C4-2B (cell line): ENCODE results near the gene ETV6.

Source experiments
- ZFX ChIP-seq: fragments of 450-650 bp; IDR thresholded peaks from 2 replicates; pipeline ENCODE4 v1.6.1; 2017
- TF ChIP-seq, protein P1 (sequence below): fragments of 450-650 bp; conservative IDR thresholded peaks from 2 replicates; pipeline ENCODE4 v1.5.1; 2017; ENCODE audit warnings: mild to moderate bottlenecking

DNA sequence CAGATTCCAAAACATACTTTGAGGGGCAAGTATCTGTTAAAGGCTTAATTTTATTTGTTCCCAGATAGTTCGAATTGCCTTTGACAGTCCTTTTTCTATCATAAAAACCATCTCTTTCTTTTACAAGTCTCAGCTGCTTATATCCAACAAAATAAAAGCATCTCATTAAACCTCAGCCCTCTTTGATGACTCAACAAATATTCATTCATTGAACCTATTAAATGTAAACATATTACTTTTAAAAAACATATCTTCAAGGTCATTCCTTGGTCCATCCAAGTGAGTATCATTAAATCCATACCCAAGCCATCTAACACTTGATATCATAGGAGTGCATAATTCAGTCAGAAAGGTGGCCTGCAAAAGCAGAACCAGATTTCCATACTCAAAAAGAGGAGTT, 266.6 kb downstream of the ETV6 start:
- TF ChIP-seq, protein P1, sequence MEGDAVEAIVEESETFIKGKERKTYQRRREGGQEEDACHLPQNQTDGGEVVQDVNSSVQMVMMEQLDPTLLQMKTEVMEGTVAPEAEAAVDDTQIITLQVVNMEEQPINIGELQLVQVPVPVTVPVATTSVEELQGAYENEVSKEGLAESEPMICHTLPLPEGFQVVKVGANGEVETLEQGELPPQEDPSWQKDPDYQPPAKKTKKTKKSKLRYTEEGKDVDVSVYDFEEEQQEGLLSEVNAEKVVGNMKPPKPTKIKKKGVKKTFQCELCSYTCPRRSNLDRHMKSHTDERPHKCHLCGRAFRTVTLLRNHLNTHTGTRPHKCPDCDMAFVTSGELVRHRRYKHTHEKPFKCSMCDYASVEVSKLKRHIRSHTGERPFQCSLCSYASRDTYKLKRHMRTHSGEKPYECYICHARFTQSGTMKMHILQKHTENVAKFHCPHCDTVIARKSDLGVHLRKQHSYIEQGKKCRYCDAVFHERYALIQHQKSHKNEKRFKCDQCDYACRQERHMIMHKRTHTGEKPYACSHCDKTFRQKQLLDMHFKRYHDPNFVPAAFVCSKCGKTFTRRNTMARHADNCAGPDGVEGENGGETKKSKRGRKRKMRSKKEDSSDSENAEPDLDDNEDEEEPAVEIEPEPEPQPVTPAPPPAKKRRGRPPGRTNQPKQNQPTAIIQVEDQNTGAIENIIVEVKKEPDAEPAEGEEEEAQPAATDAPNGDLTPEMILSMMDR = no peak
- no peak for TF ChIP-seq ZFX
